HCT116 (cell line): ENCODE results near the gene HOXB8.

ENCODE experiments used
- CTCF ChIP-seq, 3 experiments: fragments of 200-600 bp in 1 of 3; sonication (generic) in 1 of 3; IDR thresholded peaks in 2 of 3; conservative IDR thresholded peaks in 1 of 3; 2 replicates each; pipeline ENCODE4 v1.5.1; 2012 to 2017; ENCODE audit warnings: low read depth in 2 of 3, low read length in 2 of 3, antibody characterized with exemption in 1 of 3, borderline replicate concordance in 1 of 3, control low read depth in 1 of 3, mild to moderate bottlenecking in 1 of 3, mixed read lengths in 1 of 3, mixed run types in 1 of 3, moderate library complexity in 1 of 3; ENCODE audit not compliant: insufficient read depth in 1 of 3
- EZH2 ChIP-seq: fragments of 200-600 bp; sonication (generic); IDR thresholded peaks from 2 replicates; pipeline ENCODE4 v1.6.1; 2017; ENCODE audit warnings: antibody characterized with exemption, mixed run types
- MAX ChIP-seq: IDR thresholded peaks from 2 replicates; pipeline ENCODE4 v1.6.1; 2012
- POLR2A ChIP-seq: IDR thresholded peaks from 2 replicates; pipeline ENCODE4 v1.7.0; 2011; ENCODE audit warnings: borderline replicate concordance; ENCODE audit not compliant: insufficient read depth, insufficient read length; ENCODE audit errors: extremely low read depth

- no peak for TF ChIP-seq CTCF (IDR thresholded peaks at IDR 0.05 in 2 of 3, conservative IDR thresholded peaks at IDR 0.05 in 1 of 3; ENCODE audit: borderline replicate concordance in 1 of 3, insufficient read depth in 1 of 3, low read depth in 2 of 3, low read length in 2 of 3)
- TF ChIP-seq EZH2: no peak
- TF ChIP-seq POLR2A: no peak
- TF ChIP-seq MAX: no peak
These were observed 34.6 kb upstream of the HOXB8 start for GRCh38 chr17:48649741-48650140.
